Stimulated activated CD8-positive, alpha-beta memory T cell treated with anti-CD3 and anti-CD28 coated beads, Interleukin-4, amount 100 ng/mL, for 24 hours (primary cell): ENCODE results near the gene EMILIN1.
"Not testable (repeated sequence)": the region's sequence is repeated elsewhere in the genome, so short reads cannot be mapped to it uniquely, and the experiment has no call there.

Experiments used
- DNase-seq: peaks from one replicate; pipeline ENCODE4 v3.0.0-alpha.2; 2020; ENCODE audit warnings: low read depth

EMILIN1 gene

DNA sequence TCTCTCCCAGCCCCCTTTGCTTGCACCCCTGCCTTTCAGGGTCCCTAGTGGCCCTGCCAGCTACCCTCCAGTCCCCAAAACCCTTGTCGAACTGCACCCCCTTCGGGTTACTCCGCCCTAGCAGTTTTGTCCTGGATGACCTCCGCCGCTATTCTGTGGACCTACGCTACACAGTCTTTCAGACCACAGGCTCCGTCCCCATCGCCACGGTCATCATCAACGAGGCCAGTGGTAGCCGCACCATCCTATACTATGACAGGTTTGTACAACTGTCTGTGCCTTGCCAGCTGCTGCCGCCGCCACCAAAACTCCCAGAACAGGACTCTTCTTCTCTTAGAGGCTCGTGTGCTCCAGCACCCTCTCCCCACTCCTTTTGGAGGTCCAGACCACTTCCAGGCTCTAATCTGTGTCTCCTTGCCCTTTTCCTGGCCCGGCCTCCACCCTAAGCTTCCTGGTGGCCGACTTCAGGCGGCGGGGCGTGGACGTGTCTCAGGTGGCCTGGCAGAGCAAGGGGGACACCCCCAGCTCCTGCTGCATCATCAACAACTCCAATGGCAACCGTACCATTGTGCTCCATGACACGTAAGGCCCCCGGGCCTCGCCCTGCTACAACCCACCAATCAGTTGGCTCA lies 16.1 kb downstream of the EMILIN1 start:
- no peak for DNase-seq

DNA sequence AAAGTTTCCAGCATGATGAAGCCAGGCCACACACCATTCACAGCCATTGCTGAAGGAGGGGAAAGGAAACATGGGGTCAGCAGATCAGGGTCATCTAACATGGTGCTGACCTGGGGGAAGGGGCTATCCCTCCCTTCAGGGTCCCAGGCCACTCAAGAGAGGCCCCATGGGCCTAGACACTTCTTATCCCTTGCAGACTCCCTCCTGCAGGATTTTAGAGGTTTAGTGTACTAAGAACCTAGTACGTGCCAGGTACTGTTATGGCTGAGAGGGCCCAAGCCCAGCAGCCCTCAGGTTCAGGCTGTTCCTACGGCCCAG lies 17.0 kb downstream of the EMILIN1 start:
- no peak for DNase-seq

DNA sequence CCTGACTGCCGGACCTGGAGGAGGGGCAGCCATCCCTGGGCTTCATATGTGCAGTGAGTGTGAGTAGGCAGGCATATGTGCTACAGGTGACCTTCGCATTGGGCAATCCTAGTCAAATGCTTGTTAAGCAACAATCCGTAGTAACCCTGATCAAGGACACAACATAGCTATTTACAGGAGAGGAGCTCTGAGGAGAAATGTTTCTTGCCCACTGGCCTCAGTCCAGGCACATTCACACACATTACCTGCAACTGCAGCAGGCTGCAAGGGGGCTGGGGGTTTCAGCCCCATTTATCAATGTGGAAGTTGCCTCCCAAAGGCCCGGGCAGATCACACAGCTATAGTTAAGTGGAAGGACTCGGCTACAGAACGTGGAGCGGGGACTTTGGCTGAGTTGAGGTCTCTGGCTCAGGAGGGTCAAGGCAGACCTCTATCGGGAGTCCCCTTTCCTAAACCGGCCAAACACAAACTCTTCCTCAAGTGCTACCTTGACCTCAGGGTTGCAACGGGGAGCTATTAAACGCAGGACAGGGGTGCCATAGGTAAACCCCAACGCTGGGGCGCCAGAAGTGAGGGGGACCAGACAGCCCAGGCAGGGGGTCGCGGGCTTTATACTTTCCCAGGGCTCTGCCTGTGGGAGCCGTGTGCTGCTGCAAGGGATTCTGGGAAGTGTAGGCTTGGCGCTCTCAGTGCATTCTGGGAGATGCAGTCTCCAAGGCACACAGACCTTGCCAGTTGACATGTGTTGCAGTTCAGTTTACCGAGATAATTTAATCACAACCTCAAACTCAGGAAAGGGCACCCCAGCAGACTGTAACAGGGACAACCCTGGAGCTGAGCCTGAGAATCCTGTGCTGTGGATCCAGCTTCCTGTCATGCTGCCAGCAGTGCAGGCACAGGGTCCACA lies 17.6 kb downstream of the EMILIN1 start:
- DNase-seq, result no peak

DNA sequence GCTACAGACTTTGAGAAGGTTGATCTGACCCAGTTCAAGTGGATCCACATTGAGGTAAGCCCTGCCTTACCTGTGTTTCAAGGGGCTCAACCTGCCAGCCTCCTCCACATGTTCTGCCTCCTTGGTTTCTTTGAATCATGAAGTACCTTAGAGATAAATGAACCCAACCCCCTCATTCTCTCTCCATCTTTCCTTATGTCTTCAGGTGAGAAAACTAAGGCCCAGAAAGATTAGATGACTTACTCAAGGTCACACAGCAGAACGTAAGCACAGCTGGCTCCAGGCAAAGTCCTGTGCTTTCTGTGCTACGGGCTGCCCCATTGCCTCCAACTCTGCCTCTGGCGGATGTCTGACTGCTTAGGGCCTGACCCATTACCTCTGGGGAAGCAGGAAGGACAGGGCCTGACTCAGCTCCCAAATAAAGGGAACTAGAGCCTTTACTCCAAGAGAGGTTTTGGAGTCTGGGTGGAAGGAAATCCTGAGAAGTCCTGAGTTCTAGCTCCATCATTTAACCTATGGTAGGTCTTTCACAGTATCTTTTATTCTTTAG lies 18.4 kb downstream of the EMILIN1 start:
- no peak for DNase-seq

DNA sequence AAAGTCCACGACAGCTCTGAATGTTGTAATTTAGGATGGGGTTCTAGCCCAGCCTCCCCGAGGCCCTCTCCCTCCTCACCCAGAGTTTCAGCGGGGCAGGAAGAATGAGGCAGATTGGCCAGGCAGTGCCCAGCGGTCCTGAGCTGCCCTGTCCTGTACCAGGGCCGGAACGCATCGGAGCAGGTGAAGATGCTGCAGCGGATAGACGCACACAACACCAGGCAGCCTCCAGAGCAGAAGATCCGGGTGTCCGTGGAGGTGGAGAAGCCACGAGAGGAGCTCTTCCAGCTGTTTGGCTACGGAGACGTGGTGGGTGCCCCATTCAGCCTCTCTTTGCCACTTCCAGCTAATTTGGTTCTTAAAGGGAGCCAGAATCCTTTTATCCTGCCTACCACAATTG lies 18.9 kb downstream of the EMILIN1 start:
- no peak for DNase-seq

DNA sequence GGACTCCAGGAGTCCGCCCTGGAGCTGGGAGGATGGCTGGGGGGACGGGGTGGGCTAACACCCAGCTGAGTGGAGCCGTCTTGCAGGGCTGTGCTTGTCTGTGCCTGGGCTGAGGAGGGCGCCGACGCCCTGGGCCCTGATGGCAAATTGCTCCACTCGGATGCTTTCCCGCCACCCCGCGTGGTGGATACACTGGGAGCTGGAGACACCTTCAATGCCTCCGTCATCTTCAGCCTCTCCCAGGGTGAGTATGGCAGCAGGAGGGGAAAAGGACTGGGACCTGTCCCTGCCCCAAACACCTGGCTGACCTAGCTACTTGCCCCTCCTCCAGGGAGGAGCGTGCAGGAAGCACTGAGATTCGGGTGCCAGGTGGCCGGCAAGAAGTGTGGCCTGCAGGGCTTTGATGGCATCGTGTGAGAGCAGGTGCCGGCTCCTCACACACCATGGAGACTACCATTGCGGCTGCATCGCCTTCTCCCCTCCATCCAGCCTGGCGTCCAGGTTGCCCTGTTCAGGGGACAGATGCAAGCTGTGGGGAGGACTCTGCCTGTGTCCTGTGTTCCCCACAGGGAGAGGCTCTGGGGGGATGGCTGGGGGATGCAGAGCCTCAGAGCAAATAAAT lies 21.0 kb downstream of the EMILIN1 start:
- DNase-seq, result no peak

DNA sequence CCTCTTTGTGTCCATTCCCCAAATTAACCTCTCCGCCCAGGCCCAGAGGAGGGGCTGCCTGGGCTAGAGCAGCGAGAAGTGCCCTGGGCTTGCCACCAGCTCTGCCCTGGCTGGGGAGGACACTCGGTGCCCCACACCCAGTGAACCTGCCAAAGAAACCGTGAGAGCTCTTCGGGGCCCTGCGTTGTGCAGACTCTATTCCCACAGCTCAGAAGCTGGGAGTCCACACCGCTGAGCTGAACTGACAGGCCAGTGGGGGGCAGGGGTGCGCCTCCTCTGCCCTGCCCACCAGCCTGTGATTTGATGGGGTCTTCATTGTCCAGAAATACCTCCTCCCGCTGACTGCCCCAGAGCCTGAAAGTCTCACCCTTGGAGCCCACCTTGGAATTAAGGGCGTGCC lies 21.6 kb downstream of the EMILIN1 start:
- DNase-seq, result no peak

DNA sequence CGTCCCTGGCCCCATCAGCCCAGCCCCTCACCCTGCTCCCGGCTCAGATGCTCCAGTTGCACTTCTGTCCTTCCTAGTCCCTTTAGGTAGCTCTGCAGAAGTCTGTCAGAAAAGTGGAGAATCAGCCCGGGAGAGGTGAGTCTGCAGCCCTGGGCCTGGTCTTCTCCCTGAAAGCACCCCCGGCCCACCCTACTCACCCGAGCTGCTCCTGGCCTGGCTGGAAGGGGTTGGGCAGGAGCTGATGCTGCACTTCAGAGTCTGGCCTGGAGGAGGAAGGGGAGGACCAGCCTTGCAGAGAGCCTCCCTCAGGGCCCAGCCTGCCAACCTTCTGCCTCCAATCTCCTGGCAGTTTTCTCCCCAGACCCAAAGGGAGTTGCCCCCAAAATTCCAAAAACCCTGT lies 23.9 kb downstream of the EMILIN1 start:
- DNase-seq, result no peak

DNA sequence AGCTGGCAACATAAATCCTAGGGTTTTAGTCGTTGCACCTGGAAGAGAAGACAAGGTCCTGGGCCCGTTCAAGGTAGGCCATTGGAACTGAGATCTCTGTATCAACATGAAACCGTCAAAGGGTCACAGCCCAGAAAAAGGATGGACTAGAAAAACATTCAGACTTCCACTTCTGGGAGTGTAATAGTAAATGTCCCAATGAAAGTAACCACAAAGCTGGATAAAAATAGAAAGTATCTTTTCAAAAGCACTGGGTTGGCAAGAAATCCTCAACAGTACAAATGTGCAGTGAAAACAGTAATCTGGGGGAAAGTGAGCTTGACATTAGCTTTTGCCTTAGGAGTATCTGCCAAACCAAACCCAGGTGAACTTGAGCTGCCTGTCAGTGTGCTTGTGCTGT lies 27.6 kb downstream of the EMILIN1 start:
- no peak for DNase-seq

DNA sequence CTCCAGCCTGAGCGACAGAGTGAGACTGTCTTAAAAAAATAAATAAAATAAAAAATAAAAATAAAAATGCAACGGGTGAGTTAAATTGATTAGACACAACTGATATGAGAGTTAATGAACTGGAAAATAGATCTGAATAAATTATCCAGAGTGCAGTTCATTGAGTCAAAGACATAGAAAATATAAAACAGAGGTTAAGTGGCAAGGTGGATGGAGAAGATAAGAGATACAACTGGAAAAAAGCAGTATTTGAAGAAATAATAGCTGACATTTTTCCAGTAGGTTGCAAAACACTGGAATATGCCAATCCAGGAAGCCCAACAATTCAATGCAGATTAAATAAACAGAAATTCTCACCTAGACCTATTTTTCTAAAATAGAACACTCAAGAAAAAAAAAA lies 29.8 kb downstream of the EMILIN1 start:
- DNase-seq, result no peak

DNA sequence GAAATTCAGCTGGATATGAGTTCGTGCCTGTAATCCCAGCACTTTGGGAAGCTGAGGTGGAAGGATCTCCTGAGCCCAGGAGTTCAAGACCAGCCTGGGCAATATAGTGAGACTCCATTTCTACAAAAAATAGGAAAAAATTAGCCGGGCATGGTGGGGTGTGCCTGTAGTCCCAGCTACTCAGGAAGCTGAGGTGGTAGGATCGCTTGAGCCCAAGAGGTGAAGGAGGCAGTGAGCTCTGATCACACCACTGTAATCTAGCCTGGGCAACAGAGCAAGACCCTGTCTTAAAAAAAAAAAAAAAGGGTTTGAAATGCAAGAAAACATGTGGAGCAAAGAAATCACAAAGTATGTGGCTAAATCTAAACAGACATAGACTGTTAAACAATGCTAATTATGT lies 30.7 kb downstream of the EMILIN1 start:
- no peak for DNase-seq

DNA sequence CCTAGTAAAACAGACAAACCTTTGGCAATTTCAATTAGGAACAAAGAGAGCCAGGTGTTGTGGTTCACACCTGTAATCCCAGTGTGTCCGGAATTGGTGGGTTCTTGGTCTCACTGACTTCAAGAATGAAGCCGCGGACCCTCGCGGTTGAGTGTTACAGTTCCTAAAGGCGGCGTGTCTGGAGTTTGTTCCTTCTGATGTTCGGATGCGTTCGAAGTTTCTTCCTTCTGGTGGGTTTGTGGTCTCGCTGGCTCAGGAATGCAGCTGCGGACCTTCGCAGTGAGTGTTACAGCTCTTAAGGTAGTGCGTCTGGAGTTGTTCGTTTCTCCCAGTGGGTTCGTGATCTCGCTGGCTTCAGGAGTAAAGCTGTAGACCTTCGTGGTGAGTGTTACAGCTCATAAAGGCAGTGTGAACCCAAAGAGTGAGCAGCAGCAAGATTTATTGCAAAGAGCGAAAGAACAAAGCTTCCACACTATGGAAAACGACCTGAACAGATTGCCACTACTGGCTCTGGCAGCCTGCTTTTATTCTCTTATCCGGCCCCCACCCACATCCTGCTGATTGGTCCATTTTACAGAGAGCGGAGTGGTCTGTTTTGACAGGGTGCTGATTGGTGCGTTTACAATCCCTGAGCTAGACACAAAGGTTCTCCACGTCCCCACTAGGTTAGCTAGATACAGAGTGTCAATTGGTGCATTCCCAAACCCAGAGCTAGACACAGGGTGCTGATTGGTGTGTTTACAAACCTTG lies 32.4 kb downstream of the EMILIN1 start:
- not testable (repeated sequence) for DNase-seq

DNA sequence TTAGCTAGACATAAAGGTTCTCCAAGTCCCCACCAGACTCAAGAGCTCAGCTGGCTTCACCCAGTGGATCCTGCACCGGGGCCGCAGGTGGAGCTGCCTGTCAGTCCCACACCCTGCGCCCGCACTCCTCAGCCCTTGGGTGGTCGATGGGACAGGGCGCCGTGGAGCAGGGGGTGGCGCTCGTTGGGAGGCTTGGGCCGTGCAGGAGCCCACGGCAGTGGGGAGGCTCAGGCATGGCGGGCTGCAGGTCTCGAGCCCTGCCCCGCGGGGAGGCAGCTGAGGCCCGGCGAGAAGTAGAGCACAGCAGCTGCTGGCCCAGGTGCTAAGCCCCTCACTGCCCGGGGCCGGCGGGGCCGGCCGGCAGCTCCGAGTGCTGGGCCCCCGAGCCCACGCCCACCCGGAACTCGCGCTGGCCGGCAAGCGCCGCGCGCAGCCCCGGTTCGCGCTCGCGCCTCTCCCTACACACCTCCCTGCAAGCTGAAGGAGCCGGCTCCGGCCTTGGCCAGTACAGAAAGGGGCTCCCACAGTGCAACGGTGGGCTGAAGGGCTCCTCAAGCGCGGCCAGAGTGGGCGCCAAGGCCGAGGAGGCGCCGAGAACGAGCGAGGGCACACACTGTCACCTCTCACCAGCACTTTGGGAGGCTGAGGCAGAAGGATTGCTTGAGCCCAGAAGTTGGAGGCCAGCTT lies 33.1 kb downstream of the EMILIN1 start:
- not testable (repeated sequence) for DNase-seq

DNA sequence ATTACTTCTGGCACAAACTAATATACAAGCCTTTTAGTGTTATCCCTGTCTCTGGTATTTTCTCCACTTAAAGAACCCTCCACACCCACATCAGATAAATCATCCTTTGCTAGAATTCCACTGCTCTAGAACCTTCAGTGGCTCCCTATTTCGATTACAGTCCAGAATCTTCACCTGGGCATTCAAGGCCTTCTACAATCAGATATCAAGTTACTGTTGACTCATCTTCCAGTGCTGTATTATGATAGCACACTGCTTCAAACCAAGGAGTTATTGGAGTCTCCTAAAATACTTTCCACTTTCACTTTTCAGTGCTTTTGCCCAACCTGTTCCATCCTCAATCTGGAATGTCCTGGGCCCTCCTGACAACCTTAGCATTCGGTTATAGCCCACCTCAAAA lies 37.1 kb downstream of the EMILIN1 start:
- no peak for DNase-seq

DNA sequence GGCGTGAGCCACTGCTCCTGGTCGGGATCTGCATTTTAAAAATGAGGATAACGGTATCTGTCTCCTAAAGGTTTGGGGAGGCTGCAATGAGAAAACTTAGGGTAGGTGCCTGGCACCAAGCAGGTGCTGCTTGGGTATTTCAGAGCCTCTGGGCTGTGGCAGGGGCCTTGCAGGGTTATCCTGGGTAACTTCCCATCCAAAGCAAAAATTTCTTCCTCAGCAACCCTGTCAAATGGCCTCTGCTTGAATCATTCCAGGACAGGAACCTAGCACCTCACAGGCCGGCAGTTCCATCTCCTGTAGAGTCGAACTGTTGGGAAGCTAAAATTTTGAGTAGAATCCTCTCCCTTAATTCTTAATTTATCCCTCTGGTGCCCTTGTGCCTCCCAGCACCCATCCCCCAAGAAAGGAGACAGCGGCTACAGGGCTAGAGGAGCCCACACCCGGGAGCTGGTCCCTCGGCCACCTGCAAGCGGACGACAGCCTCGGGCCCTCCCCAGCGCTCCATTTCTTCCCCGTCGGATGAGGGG lies 39.6 kb downstream of the EMILIN1 start:
- DNase-seq, result no peak

DNA sequence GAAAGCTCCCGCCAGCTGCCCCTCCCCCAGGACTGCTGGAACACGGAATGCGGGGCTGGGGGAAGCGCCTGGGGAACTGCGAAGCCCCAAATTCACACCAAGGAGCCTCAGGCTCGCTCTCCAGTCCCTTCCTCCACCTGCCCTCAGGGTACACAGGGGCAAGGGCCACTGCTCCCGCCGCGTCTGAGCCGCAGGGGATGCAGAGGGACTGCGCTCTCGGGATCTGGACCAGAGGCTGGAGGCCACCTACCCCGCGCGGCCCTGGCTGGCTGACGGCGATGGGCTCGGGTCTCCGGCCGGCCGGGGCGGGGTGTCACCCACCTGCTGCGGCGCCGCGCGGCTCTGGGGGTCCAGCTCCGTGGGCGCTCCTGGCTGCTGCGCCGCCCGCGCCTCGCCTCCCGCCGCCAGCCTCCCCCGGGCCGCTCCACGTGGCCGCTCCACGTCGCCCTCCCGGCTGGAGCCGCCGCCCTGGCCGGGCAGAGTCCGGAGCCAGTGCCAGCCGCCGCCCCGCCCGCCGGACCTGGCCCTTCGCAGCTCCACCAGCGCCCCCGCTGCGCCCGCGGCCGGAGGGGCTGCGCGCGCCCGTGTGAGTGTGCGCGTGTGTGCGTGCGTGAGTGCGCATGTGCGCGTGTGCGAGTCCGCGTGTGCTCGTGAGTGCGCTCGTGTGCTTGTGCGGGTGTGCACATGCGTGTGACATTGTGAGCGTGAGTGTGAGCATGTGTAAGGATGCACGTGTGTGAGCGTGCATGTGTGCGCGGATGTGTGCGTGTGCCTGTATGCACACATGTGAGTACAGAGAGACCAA lies 40.3 kb downstream of the EMILIN1 start, which contains the start of gene CGREF1:
Gene CGREF1, minus strand, starts transcription at position 604 of the 805 bp plus-strand sequence. CDS start 14,762 bp downstream, outside the sequence.
- DNase-seq, result no peak

DNA sequence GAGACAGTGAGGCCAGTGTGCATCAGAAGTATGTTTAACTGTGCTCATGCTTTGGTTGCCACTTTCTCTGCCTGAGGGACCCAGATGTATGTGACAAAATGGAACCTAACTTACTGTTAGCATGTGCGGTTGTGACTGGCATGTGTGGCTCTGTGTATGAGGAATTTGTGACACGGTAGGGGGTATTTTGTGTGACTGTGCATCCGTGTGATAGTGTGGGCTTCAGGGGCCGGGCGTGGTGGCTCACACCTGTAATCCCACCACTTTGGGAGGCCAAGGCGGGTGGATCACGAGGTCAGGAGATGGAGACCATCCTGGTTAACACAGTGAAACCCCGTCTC lies 40.9 kb downstream of the EMILIN1 start:
- not testable (repeated sequence) for DNase-seq

DNA sequence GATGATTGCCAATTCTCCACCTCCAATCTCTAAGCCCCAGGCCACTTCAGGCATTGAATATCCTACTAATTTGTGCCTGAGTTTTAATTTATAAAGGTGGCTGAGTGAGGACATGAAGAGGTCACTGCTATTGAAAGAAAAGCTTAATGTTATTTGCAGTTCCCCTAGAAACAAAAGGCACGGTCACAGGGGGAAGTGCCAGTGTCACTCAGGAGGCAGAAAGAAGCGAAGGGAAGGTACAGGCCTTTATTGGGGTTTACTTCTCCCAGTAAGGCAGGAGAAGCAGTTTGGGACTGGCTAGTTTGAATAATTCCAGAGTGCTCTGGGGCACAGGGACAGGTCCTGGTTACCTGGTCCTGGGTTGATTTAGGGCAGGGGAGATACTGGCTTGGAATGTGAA lies 43.5 kb downstream of the EMILIN1 start:
- no peak for DNase-seq

DNA sequence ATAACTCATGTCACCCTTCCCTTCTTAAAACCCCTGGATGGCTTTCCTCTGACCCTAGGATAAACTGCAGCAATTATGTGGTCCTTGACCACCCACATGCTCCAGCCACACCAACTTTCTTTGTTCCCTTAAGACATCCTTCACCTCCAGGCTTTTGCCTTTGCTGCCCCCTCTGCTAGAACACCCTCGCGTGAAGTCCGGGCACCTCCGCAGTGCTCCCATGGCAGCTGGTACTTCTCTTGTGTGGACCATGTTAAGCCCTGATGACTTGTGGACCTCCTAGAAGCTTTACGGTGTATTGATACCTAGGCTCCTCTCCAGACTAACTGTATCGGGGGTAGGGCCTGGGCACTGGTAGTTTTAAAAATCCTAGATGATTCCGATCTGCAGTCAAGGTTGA lies 44.4 kb downstream of the EMILIN1 start:
- DNase-seq, result no peak

DNA sequence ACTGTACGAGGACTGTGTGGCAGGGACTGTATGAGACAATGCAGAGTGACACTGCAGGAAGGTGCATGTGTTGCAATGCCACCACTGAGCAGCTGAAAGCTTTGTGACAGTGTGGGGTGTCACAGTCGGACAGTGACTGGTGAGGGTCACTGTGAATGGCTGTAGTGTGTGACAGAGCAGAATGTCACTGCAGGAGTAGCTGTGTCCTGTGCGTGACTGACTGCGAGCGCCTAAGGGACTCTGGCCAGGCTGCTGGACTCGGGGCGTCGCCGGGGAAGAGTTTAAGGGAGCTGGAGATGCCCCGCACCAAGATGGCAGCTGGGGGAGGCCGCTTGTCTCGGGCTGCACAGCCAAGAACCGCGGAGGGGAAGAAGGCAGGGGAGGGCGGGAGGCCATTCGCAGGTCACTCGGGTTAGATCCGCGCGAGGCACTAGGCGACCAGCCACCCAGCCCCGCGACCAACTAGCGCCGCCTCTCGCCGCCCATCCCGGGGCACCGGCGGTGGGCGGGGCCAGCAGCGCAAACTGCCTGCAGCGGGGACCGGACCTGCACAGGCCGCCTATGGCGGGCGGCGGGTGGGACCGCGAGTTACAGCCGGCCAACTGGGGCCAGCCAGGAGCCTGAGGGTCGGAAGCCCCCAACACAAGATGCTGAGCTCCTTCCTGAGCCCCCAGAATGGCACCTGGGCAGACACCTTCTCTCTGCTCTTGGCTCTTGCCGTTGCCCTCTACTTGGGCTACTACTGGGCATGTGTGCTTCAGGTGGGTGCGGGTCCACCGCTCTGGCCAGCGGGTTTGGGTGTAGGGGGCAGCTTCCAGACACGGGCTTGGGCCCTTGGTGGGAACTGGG lies 45.1 kb downstream of the EMILIN1 start, which contains the start of gene ABHD1:
Gene ABHD1, plus strand, starts transcription at position 514 of the 849 bp plus-strand sequence. Its CDS starts 134 bp downstream, at position 648.
- DNase-seq, result peak; percentile 38
